SHP77 (cell line): ENCODE measurements around the gene RIMS3.
A peak's percentile ranks its signal among the peaks of the same experiment; 100 is the strongest.

Source experiments
- DNase-seq, 2 experiments: peaks; one replicate each; lab custom pipeline; 2025; lab: John Stamatoyannopoulos, UW

Gene RIMS3

GRCh38 chr1:40691538-40692428, 26.3 kb upstream of the RIMS3 start, which contains the start of gene NFYC:
Gene NFYC, plus strand, starts transcription at chr1:40691704. Its CDS starts 47,140 bp downstream, at chr1:40738844.
- DNase-seq, result peak; percentile 99

GRCh38 chr1:40690771-40691537, 25.5 kb upstream of the RIMS3 start:
- DNase-seq, result no peak

- DNase-seq, result no peak
Measured at GRCh38 chr1:40689737-40690136, 24.3 kb upstream of the RIMS3 start.

- DNase-seq, result no peak
Measured at GRCh38 chr1:40687661-40688060, 22.2 kb upstream of the RIMS3 start.

GRCh38 chr1:40687059-40687458, 21.6 kb upstream of the RIMS3 start:
- DNase-seq, result no peak

GRCh38 chr1:40684669-40685068, 19.2 kb upstream of the RIMS3 start:
- no peak for DNase-seq

- no peak for DNase-seq
Measured at GRCh38 chr1:40679165-40679953, 13.9 kb upstream of the RIMS3 start.

GRCh38 chr1:40676501-40676900, 11.0 kb upstream of the RIMS3 start:
- no peak for DNase-seq

GRCh38 chr1:40673452-40673851, 8.0 kb upstream of the RIMS3 start:
- no peak for DNase-seq

- DNase-seq, result peak; percentile 72
Measured at GRCh38 chr1:40668769-40669525, 3.5 kb upstream of the RIMS3 start.

GRCh38 chr1:40664791-40665190, 691 bp downstream of the RIMS3 start:
- DNase-seq, result no peak

- DNase-seq, result no peak
Measured at GRCh38 chr1:40664167-40664537, 1.3 kb downstream of the RIMS3 start.

GRCh38 chr1:40663324-40664166, 1.9 kb downstream of the RIMS3 start:
- DNase-seq, result peak in 1 of 2 experiments; percentile 48

GRCh38 chr1:40662864-40663263, 2.6 kb downstream of the RIMS3 start:
- no peak for DNase-seq

- DNase-seq, result no peak
Measured at GRCh38 chr1:40662151-40662550, 3.3 kb downstream of the RIMS3 start.

- no peak for DNase-seq
Measured at GRCh38 chr1:40661678-40662077, 3.8 kb downstream of the RIMS3 start.

GRCh38 chr1:40659649-40659947, 5.9 kb downstream of the RIMS3 start:
- DNase-seq, result no peak

GRCh38 chr1:40658751-40659648, 6.5 kb downstream of the RIMS3 start:
- no peak for DNase-seq

GRCh38 chr1:40657046-40657445, 8.4 kb downstream of the RIMS3 start:
- DNase-seq, result no peak
